Lower leg skin (tissue), 3 donors: ENCODE results near the gene PMEPA1.

Experiments used
- CTCF ChIP-seq, 3 donors: fragments of 450-650 bp; IDR thresholded peaks; one replicate each; pipeline ENCODE4 v1.5.1; 2016; ENCODE audit warnings: antibody characterized with exemption in 3 of 3, mild to moderate bottlenecking in 3 of 3, moderate library complexity in 2 of 3
- POLR2A ChIP-seq, 2 donors: fragments of 450-650 bp; IDR thresholded peaks; one replicate each; pipeline ENCODE4 v1.6.1; 2016 to 2017; ENCODE audit warnings: antibody characterized with exemption in 2 of 2, mild to moderate bottlenecking in 1 of 2, moderate library complexity in 1 of 2

- TF ChIP-seq CTCF (IDR thresholded peaks at IDR 0.05) (no peak), POLR2A (IDR thresholded peaks at IDR 0.05) (no peak)
Measured at GRCh38 chr20:57716901-57717300, 7.1 kb upstream of the PMEPA1 start.
